HepG2 (cell line): ENCODE measurements around the gene BCLAF1. TPM values are rescaled to one million over a fixed set of nuclear protein-coding genes. Genes with fewer than 3 reads are reported as not detected.
A peak's percentile ranks its signal among the peaks of the same experiment; 100 is the strongest.

Source experiments
- ARNTL ChIP-seq: sonication (generic); formaldehyde crosslinking; IDR thresholded peaks from 2 replicates; pipeline ENCODE4 v1.4.0; 2020; ENCODE audit warnings: mild to moderate bottlenecking, missing genetic modification reagents
- DNMT1 ChIP-seq: sonication (generic); formaldehyde crosslinking; IDR thresholded peaks from 2 replicates; pipeline ENCODE4 v1.5.1; 2020; ENCODE audit warnings: mild to moderate bottlenecking, missing genetic modification reagents
- JDP2 ChIP-seq: sonication (generic); formaldehyde crosslinking; IDR thresholded peaks from 2 replicates; pipeline ENCODE4 v1.8.1; 2022; ENCODE audit warnings: missing genetic modification reagents, borderline replicate concordance
- MBNL3 ChIP-seq: fragments of 250-450 bp; sonication (Bioruptor Pico); conservative IDR thresholded peaks from 2 replicates; pipeline ENCODE4 v1.8.0; 2022; ENCODE audit warnings: mild to moderate bottlenecking, inconsistent platforms
- NFYC ChIP-seq: IDR thresholded peaks from 2 replicates; pipeline ENCODE4 v1.6.1; 2016; ENCODE audit warnings: missing genetic modification reagents, missing compliant biosample characterization
- PHF8 ChIP-seq: sonication (generic); formaldehyde crosslinking; IDR thresholded peaks from 2 replicates; pipeline ENCODE4 v1.5.0; 2020; ENCODE audit warnings: missing genetic modification reagents
- PRPF4 ChIP-seq: fragments of 200-400 bp; formaldehyde crosslinking; IDR thresholded peaks from 2 replicates; pipeline ENCODE4 v1.6.1; 2016; ENCODE audit warnings: low read length, low read depth; ENCODE audit not compliant: poor library complexity, severe bottlenecking
- SMARCC2 ChIP-seq: fragments of 450-650 bp; IDR thresholded peaks from 2 replicates; pipeline ENCODE4 v1.6.1; 2017; ENCODE audit warnings: antibody characterized with exemption, mild to moderate bottlenecking
- U2AF1 ChIP-seq: fragments of 200-400 bp; formaldehyde crosslinking; optimal IDR thresholded peaks from 2 replicates; pipeline ENCODE3; 2017; ENCODE audit warnings: mild to moderate bottlenecking, low read depth, low read length
- ZNF337 ChIP-seq: sonication (generic); formaldehyde crosslinking; IDR thresholded peaks from 2 replicates; pipeline ENCODE4 v1.5.1; 2020; ENCODE audit warnings: missing genetic modification reagents, low read depth, mild to moderate bottlenecking, borderline replicate concordance
- ZNF460 ChIP-seq: sonication (generic); formaldehyde crosslinking; IDR thresholded peaks from 2 replicates; pipeline ENCODE4 v1.5.1; 2020; ENCODE audit warnings: missing genetic modification reagents, mild to moderate bottlenecking, borderline replicate concordance
- polyA plus RNA-seq, 8 experiments: library from polyadenylated mRNA; depleted of rRNA in 3 of 8; stranded (reverse) in 7 of 8; unstranded in 1 of 8; fragments of >200 nt; fragmentation: Illumina TruSeq in 4 of 8; extraction: Trizol in 4 of 8; gene quantifications; 2 replicates each; pipeline versions ENCODE4 v1.2.1 to v1.2.3, GENCODE V29; 2011 to 2016; ENCODE audit warnings: low read depth in 4 of 8, missing spikeins in 1 of 8, mixed read lengths in 1 of 8; ENCODE audit not compliant: insufficient read depth in 1 of 8
- total RNA-seq, 5 experiments: library from RNA; depleted of rRNA; stranded (reverse); fragments of >200 nt; fragmentation: Illumina TruSeq; extraction: Trizol; gene quantifications; 2 replicates each; pipeline ENCODE4 v1.2.3, GENCODE V29; 2016; ENCODE audit warnings: low read depth in 1 of 5
- TF ChIP-seq, protein P1 (sequence below): sonication (generic); formaldehyde crosslinking; IDR thresholded peaks from 2 replicates; pipeline ENCODE4 v1.5.0; 2020; ENCODE audit warnings: mild to moderate bottlenecking, low read depth, missing genetic modification reagents, borderline replicate concordance
- TF ChIP-seq, protein P2 (sequence below): sonication (generic); formaldehyde crosslinking; IDR thresholded peaks from 2 replicates; pipeline ENCODE4 v1.5.0; 2020; ENCODE audit warnings: mild to moderate bottlenecking, missing genetic modification reagents, borderline replicate concordance
- TF ChIP-seq, protein P3 (sequence below): sonication (generic); formaldehyde crosslinking; IDR thresholded peaks from 2 replicates; pipeline ENCODE4 v1.5.1; 2020; ENCODE audit warnings: missing genetic modification reagents, mild to moderate bottlenecking, borderline replicate concordance
- TF ChIP-seq, protein P4 (sequence below): sonication (generic); formaldehyde crosslinking; IDR thresholded peaks from 2 replicates; pipeline ENCODE4 v1.9.0; 2021; ENCODE audit warnings: missing genetic modification reagents, borderline replicate concordance
- TF ChIP-seq, protein P5 (sequence below): sonication (generic); formaldehyde crosslinking; IDR thresholded peaks from 2 replicates; pipeline ENCODE4 v1.5.0; 2020; ENCODE audit warnings: mild to moderate bottlenecking, missing genetic modification reagents
- TF ChIP-seq, protein P6 (sequence below): sonication (generic); formaldehyde crosslinking; IDR thresholded peaks from 2 replicates; pipeline ENCODE4 v1.8.1; 2023; ENCODE audit warnings: mild to moderate bottlenecking, moderate library complexity, missing genetic modification reagents

BCLAF1 gene
- total and polyA plus RNA-seq, 2 of the 13 experiments (the other 11 are each of a cell fraction or from before 2014, with no cell fraction given), result 55.3 to 292 TPM

DNA sequence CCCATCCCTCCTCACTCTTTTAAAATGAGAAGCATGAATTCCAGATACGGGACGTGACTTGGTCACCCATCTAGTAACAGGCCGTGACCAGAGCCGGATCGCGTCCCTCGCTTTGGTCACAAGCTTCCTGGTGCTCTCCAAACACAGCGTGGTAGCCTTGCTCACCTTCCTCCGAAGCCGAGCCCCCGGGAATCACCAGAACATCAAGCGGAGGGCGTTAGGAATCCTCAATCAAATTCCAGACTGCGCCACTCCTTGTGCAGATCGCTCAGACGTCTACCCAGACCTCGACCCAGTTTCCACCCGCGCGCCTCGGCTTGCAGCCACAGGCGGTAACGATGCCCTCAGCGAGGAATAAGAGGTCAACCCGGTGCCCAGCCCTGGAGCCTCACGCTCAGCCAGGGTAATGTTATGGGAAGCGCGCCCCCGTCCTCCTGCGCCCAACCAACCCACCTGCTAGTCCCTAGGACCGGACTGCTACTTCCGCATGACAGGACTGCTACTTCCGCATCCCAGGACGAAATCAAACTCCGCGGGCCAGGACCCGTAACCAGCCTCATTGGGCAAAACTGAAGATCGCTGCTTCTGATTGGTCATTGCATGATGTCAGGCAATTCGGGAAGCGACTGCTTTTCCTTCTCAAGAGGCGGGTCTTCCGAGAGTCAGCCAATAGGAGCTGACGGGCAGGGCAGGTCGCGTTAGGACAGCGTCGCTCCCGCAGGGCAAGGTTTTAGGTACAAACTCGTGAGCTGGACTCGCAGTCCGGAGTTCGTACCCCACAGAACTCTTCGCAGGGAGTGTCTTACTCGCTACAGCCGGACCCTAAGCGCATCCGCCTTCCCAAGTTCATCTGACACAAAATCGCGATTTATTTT is 39.6 kb downstream of the BCLAF1 start, which contains the start of gene MTFR2 (continued):
- TF ChIP-seq DNMT1 (CRISPR knock-in tag), result no peak
- TF ChIP-seq PHF8 (CRISPR knock-in tag), result peak; percentile 69
- TF ChIP-seq JDP2, result no peak
- TF ChIP-seq NFYC (CRISPR knock-in tag), result peak; percentile 100
- TF ChIP-seq, protein P1, sequence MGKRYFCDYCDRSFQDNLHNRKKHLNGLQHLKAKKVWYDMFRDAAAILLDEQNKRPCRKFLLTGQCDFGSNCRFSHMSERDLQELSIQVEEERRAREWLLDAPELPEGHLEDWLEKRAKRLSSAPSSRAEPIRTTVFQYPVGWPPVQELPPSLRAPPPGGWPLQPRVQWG (CRISPR knock-in tag), result no peak
- TF ChIP-seq PRPF4, result no peak
- TF ChIP-seq ZNF460 (CRISPR knock-in tag), result no peak
- TF ChIP-seq ARNTL (CRISPR knock-in tag), result peak; percentile 20; the same call in 1 of the 2 replicates
- TF ChIP-seq MBNL3 (CRISPR knock-in tag), result no peak
- TF ChIP-seq, protein P2, sequence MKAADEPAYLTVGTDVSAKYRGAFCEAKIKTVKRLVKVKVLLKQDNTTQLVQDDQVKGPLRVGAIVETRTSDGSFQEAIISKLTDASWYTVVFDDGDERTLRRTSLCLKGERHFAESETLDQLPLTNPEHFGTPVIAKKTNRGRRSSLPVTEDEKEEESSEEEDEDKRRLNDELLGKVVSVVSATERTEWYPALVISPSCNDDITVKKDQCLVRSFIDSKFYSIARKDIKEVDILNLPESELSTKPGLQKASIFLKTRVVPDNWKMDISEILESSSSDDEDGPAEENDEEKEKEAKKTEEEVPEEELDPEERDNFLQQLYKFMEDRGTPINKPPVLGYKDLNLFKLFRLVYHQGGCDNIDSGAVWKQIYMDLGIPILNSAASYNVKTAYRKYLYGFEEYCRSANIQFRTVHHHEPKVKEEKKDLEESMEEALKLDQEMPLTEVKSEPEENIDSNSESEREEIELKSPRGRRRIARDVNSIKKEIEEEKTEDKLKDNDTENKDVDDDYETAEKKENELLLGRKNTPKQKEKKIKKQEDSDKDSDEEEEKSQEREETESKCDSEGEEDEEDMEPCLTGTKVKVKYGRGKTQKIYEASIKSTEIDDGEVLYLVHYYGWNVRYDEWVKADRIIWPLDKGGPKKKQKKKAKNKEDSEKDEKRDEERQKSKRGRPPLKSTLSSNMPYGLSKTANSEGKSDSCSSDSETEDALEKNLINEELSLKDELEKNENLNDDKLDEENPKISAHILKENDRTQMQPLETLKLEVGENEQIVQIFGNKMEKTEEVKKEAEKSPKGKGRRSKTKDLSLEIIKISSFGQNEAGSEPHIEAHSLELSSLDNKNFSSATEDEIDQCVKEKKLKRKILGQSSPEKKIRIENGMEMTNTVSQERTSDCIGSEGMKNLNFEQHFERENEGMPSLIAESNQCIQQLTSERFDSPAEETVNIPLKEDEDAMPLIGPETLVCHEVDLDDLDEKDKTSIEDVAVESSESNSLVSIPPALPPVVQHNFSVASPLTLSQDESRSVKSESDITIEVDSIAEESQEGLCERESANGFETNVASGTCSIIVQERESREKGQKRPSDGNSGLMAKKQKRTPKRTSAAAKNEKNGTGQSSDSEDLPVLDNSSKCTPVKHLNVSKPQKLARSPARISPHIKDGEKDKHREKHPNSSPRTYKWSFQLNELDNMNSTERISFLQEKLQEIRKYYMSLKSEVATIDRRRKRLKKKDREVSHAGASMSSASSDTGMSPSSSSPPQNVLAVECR (CRISPR knock-in tag), result peak; percentile 100
- TF ChIP-seq, protein P3, sequence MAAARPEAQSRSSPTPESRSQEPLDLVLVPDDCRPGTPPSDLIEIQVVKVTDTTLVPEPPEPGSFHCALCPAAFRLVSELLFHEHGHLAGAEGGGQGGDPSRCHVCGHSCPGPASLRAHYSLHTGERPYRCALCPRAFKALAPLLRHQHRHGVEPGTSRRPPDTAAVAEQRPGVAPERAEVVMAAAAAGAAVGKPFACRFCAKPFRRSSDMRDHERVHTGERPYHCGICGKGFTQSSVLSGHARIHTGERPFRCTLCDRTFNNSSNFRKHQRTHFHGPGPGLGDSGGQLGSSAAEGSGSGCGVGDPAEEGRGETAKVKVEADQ, result 0 out of 2 replicates have a peak, but pooled peaks have one; percentile 47
- no peak for TF ChIP-seq SMARCC2
- TF ChIP-seq ZNF337 (CRISPR knock-in tag), result no peak
- TF ChIP-seq U2AF1, result no peak
- TF ChIP-seq, protein P4, sequence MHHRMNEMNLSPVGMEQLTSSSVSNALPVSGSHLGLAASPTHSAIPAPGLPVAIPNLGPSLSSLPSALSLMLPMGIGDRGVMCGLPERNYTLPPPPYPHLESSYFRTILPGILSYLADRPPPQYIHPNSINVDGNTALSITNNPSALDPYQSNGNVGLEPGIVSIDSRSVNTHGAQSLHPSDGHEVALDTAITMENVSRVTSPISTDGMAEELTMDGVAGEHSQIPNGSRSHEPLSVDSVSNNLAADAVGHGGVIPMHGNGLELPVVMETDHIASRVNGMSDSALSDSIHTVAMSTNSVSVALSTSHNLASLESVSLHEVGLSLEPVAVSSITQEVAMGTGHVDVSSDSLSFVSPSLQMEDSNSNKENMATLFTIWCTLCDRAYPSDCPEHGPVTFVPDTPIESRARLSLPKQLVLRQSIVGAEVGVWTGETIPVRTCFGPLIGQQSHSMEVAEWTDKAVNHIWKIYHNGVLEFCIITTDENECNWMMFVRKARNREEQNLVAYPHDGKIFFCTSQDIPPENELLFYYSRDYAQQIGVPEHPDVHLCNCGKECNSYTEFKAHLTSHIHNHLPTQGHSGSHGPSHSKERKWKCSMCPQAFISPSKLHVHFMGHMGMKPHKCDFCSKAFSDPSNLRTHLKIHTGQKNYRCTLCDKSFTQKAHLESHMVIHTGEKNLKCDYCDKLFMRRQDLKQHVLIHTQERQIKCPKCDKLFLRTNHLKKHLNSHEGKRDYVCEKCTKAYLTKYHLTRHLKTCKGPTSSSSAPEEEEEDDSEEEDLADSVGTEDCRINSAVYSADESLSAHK (CRISPR knock-in tag), result no peak
- TF ChIP-seq, protein P5, sequence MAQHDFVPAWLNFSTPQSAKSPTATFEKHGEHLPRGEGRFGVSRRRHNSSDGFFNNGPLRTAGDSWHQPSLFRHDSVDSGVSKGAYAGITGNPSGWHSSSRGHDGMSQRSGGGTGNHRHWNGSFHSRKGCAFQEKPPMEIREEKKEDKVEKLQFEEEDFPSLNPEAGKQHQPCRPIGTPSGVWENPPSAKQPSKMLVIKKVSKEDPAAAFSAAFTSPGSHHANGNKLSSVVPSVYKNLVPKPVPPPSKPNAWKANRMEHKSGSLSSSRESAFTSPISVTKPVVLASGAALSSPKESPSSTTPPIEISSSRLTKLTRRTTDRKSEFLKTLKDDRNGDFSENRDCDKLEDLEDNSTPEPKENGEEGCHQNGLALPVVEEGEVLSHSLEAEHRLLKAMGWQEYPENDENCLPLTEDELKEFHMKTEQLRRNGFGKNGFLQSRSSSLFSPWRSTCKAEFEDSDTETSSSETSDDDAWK (CRISPR knock-in tag), result no peak
- TF ChIP-seq, protein P6, sequence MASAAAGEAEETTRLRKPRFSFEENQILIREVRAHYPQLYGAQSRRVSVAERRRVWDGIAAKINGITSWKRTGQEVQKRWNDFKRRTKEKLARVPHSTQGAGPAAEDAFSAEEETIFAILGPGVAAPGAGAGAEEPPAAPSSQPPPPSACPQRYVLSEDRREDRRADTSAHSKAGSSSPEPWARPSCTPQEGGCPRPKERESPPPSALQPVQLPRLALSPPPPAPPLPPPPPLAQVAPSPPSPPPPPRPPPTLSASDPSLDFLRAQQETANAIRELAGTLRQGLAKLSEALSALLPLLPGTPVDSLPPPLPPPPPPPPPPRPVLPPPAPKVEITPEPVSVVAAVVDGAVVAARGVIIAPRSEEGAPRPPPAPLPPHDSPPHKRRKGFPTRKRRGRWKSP (CRISPR knock-in tag), result peak; percentile 93
